GM12864 (cell line): ENCODE measurements around the gene FRYL.

Experiments used
- DNase-seq: peaks from one replicate; pipeline ENCODE4 v3.0.0-alpha.2; 2011; ENCODE audit warnings: low read depth
- H3K4me3 ChIP-seq: 2 replicates; pipeline ENCODE4 v1.5.1; 2011; ENCODE audit warnings: mild to moderate bottlenecking, low read depth, low read length, control low read depth
- CTCF ChIP-seq: IDR thresholded peaks from 2 replicates; pipeline ENCODE4 v1.5.1; 2011; ENCODE audit warnings: low read depth, mild to moderate bottlenecking, moderate library complexity, low read length, control low read depth, inconsistent platforms; ENCODE audit errors: missing control alignments

FRYL gene

GRCh38 chr4:48483006-48483776 lies 296.9 kb downstream of the FRYL start, which contains the start of gene SLC10A4:
TSS of gene SLC10A4 (plus strand) at chr4:48483343. CDS start at chr4:48483562, 219 bp downstream.
- no peak for DNase-seq
- no peak within 1 kb of the TSS; the same call in 1 of the 2 replicates for H3K4me3 ChIP-seq
- TF ChIP-seq CTCF = no peak

- TF ChIP-seq CTCF = no peak
- H3K4me3 ChIP-seq = no peak overlapping the region
- no peak for DNase-seq
These were observed 298.5 kb downstream of the FRYL start for GRCh38 chr4:48481581-48481980.

GRCh38 chr4:48478273-48478672 lies 301.8 kb downstream of the FRYL start:
- no peak for TF ChIP-seq CTCF
- H3K4me3 ChIP-seq = no peak overlapping the region
- DNase-seq = no peak

DNA sequence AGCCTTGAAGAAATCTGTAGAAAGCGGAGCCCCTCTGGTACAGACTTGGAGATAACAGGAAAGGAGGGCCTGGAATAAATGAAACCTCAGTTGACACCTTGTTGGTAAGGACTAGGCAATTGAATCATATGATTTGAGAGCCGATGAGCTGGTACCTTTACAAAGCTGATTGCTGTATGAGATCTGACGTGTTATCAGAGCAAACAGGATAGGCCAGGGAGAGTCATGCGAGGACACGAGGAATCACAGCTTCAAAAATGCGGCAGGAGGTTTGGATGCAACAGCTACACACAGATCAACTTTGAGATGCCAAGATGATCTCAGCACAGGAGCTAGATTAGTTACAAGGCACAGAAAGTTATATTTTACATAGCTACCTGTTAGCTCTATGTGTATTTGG lies 304.3 kb downstream of the FRYL start:
- TF ChIP-seq CTCF = no peak
- H3K4me3 ChIP-seq = no peak overlapping the region
- DNase-seq = no peak

GRCh38 chr4:48472794-48473193 lies 307.3 kb downstream of the FRYL start:
- no peak overlapping the region for H3K4me3 ChIP-seq
- no peak for DNase-seq
- no peak for TF ChIP-seq CTCF

DNA sequence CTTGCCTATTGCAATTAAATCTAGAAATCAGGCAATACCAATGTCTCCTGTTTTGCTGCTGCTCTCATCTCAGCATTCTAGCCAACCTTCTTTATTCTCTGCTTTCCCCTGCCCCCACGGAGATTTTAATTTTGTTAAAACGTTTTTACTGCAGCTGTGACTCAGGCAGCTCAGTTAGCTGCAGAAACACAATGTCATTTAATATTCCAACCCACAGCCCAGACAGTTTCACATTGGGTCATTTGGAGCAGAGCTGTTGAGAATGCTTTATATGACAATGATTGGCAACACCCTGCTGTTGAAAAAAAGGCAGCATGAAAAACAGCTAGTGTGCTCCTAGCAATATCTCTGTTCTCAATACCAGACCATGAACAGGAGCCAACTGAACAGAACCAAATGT lies 309.5 kb downstream of the FRYL start:
- no peak for DNase-seq
- no peak overlapping the region for H3K4me3 ChIP-seq
- no peak for TF ChIP-seq CTCF

GRCh38 chr4:48470137-48470536 lies 309.9 kb downstream of the FRYL start:
- no peak overlapping the region for H3K4me3 ChIP-seq
- no peak for DNase-seq

More at GRCh38 chr4:48470137-48470536, 309.9 kb downstream of the FRYL start:
- TF ChIP-seq CTCF = no peak
